ENCODE measurements around the gene RALB.
A peak's percentile ranks its signal among the peaks of the same experiment; 100 is the strongest.
"Not testable (repeated sequence)": the region's sequence is repeated elsewhere in the genome, so short reads cannot be mapped to it uniquely, and the experiment has no call there.

Gene RALB

GRCh38 chr2:120315367-120316033 lies 62.8 kb downstream of the RALB start:
- no peak for DNase-seq (ENCODE audit: low spot score)
- FAIRE-seq = peak; percentile 89

GRCh38 chr2:120316071-120316470 lies 63.4 kb downstream of the RALB start:
- no peak for FAIRE-seq
- DNase-seq (ENCODE audit: low spot score) = no peak

- FAIRE-seq (no peak), DNase-seq (ENCODE audit: low spot score) (no peak)
Observed at GRCh38 chr2:120316528-120317179, 64.0 kb downstream of the RALB start.

- FAIRE-seq (no peak), DNase-seq (ENCODE audit: low spot score) (no peak)
Observed at GRCh38 chr2:120317180-120317533, 64.5 kb downstream of the RALB start.

GRCh38 chr2:120317916-120318315 lies 65.3 kb downstream of the RALB start:
- FAIRE-seq (no peak), DNase-seq (ENCODE audit: low spot score) (no peak)

- FAIRE-seq = no peak
- DNase-seq (ENCODE audit: low spot score) = no peak
Observed at GRCh38 chr2:120318626-120319025, 66.0 kb downstream of the RALB start.

- DNase-seq (ENCODE audit: low spot score) (no peak), FAIRE-seq (no peak)
Observed at GRCh38 chr2:120319123-120319522, 66.5 kb downstream of the RALB start.

GRCh38 chr2:120319686-120320317 lies 67.2 kb downstream of the RALB start:
- no peak for FAIRE-seq
- DNase-seq (ENCODE audit: low spot score) = no peak

GRCh38 chr2:120320318-120320851 lies 67.7 kb downstream of the RALB start:
- FAIRE-seq (no peak), DNase-seq (ENCODE audit: low spot score) (no peak)

GRCh38 chr2:120320887-120321556 lies 68.4 kb downstream of the RALB start:
- DNase-seq (ENCODE audit: low spot score); FAIRE-seq: not testable (repeated sequence)

GRCh38 chr2:120321721-120322284 lies 69.2 kb downstream of the RALB start:
- DNase-seq (ENCODE audit: low spot score) = no peak
- no peak for FAIRE-seq

GRCh38 chr2:120322329-120322728 lies 69.7 kb downstream of the RALB start:
- FAIRE-seq (no peak), DNase-seq (ENCODE audit: low spot score) (no peak)

- FAIRE-seq = no peak
- DNase-seq (ENCODE audit: low spot score) = no peak
Observed at GRCh38 chr2:120323214-120323613, 70.6 kb downstream of the RALB start.

GRCh38 chr2:120323807-120324399 lies 71.3 kb downstream of the RALB start:
- no peak for FAIRE-seq
- no peak for DNase-seq (ENCODE audit: low spot score)

- FAIRE-seq = no peak
Observed at GRCh38 chr2:120324933-120325332, 72.3 kb downstream of the RALB start.

GRCh38 chr2:120326066-120326465 lies 73.4 kb downstream of the RALB start:
- DNase-seq (ENCODE audit: low spot score) (no peak), FAIRE-seq (no peak)

More at GRCh38 chr2:120324933-120325332, 72.3 kb downstream of the RALB start:
- no peak for DNase-seq (ENCODE audit: low spot score)

- DNase-seq (ENCODE audit: low spot score) = no peak
- FAIRE-seq = peak; percentile 40
Observed at GRCh38 chr2:120330946-120331822, 78.5 kb downstream of the RALB start.

GRCh38 chr2:120331903-120332302 lies 79.3 kb downstream of the RALB start:
- FAIRE-seq (no peak), DNase-seq (ENCODE audit: low spot score) (no peak)

- FAIRE-seq (no peak), DNase-seq (ENCODE audit: low spot score) (no peak)
Observed at GRCh38 chr2:120332384-120332783, 79.7 kb downstream of the RALB start.

GRCh38 chr2:120334068-120334467 lies 81.4 kb downstream of the RALB start:
- DNase-seq (ENCODE audit: low spot score) (no peak), FAIRE-seq (no peak)
